ENCODE data around the gene TMEM178A.

The TMEM178A gene

DNA sequence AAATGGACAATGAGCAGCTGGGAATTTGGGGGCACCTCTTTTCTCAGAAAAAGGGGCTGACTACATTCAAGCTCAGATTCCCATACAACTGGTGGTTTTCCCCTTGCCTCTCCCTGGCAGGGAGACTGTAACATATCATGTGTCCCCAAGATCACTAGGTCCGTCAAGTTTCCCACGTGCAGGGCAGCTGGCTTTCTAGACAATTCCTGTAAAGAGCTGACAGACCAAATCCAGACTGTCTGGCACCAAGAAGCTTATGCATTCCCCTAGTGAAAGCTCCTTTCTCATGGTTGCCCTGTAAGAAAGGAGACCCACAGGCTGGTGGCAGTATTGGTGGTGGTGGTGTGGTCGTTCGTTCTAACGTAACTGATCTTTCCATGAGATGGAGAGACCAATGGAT is 64.6 kb downstream of the TMEM178A start:
- ATAC-seq (no peak), DNase-seq (ENCODE audit: low spot score in 2 of 2) (no peak)
- H3K4me3 Mint-ChIP-seq = no peak overlapping the region
- peaks cover 23% of the 10 kb centered on the region for H3K36me3 Mint-ChIP-seq
- no peak overlapping the region for H3K27ac Mint-ChIP-seq
- peaks cover 8% of the 10 kb centered on the region for H3K4me1 Mint-ChIP-seq
- H3K9me3 Mint-ChIP-seq = peaks cover 2% of the 10 kb centered on the region

DNA sequence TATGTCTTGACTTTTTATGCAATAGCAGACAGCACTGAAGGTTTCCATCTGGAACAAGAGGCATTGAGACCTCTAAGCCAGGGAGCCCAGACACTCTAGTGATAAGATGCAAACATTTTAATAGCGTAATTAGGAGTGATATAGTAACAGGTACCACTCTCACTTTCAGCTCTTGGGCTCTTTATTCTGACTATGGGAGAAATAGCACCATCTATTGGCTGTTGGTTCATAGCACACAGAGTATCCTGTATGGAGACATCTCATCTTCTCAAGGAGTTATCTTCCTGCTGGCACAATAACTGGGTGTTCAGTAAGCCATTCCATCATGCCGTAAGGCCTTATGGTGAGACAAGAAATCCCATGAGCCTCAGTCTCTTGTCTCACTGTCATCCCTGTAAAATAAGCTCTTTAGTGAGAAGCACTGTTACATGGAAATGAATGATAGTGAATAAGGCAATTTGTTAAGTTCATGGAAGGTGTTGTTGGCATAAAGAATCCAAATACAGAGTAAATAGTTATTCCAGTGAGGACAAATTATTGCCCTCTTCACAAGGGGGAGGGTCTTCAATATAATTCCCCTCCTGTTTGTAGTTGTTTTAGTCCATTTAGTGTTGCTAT is 65.1 kb downstream of the TMEM178A start:
- no peak for DNase-seq (ENCODE audit: low spot score in 2 of 2)
- no peak for ATAC-seq
- H3K36me3 Mint-ChIP-seq = peaks cover 28% of the 10 kb centered on the region
- no peak overlapping the region for H3K4me3 Mint-ChIP-seq
- H3K4me1 Mint-ChIP-seq = peaks cover 8% of the 10 kb centered on the region
- H3K27ac Mint-ChIP-seq = no peak overlapping the region
- peaks cover 2% of the 10 kb centered on the region for H3K9me3 Mint-ChIP-seq

DNA sequence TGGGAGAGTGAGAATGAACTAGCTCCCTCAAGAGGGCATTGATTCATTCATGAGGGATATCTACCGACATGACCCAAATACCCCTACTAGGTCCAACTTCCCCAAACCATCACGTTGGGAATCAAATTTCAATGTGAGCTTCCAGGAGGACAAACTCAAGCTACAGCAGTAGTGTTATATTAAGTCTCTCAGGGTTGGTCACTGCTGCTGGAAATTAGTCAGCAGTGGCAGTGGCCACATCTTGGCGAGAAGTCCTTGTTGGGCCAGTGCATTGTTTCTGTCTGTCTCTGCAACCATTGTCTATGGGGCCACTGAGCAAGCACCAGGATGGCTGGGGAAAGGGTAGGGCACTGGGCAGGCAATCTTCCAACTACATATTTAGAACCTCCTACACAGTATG is 65.8 kb downstream of the TMEM178A start:
- ATAC-seq = no peak
- no peak for DNase-seq (ENCODE audit: low spot score in 2 of 2)
- H3K4me3 Mint-ChIP-seq = no peak overlapping the region
- H3K36me3 Mint-ChIP-seq = peaks cover 35% of the 10 kb centered on the region
- peaks cover 2% of the 10 kb centered on the region for H3K9me3 Mint-ChIP-seq
- H3K27ac Mint-ChIP-seq = no peak overlapping the region
- H3K4me1 Mint-ChIP-seq = peaks cover 8% of the 10 kb centered on the region

DNA sequence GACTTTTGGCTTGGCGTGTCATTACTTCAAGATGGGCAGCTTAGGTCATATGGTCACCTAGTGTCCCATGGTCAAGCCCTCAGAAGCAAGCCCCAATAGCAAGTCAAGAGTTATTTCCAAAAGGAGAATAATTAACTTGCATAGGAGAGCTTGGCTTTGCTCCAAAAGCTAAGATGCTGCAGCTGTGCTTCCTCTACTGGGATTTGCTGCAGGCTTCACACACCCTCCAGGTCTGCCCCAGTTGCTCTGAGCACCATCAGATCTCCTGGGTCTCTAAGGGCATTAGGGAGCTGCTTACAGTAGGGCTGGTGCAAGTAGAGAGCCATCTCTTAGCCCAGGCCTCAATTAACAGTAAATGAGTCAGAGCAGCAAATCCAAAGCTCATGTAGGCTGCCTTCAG is 66.8 kb downstream of the TMEM178A start:
- H3K4me1 Mint-ChIP-seq = peaks cover 12% of the 10 kb centered on the region
- peaks cover 44% of the 10 kb centered on the region for H3K36me3 Mint-ChIP-seq
- no peak for ATAC-seq
- DNase-seq (ENCODE audit: low spot score in 2 of 2) = no peak
- H3K9me3 Mint-ChIP-seq = peaks cover 2% of the 10 kb centered on the region
- H3K4me3 Mint-ChIP-seq = no peak overlapping the region
- H3K27ac Mint-ChIP-seq = no peak overlapping the region

DNA sequence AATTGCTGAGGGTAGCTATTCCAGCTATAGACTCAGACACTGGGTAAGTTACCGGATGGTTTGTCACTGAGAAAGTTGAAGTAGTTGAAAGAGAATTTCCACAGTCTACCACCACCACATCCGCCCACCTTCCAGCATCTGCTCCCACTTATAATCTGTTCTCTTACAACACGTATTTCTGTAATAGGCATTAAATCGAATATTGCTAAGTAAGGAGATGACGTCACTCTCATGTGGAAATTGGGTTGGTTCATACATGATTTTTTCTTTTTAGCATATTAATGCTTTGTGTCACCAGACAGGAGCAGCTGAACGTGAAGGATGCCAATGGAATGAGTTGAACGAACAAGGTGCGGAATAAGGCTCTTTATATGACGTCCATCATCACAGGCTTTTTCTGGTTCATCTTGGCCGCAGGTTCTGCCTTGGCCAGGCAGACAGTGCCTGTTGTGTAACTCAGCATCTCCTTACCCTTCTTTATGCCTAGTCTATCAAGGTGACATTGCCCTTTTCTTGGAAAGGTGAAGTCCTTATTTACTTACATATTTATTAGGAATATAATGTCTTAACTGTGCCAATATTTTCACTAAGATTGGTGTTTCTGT is 67.5 kb downstream of the TMEM178A start:
- H3K36me3 Mint-ChIP-seq = peaks cover 51% of the 10 kb centered on the region
- no peak overlapping the region for H3K4me3 Mint-ChIP-seq
- H3K27ac Mint-ChIP-seq = no peak overlapping the region
- no peak for ATAC-seq
- H3K4me1 Mint-ChIP-seq = peaks cover 18% of the 10 kb centered on the region
- DNase-seq (ENCODE audit: low spot score in 2 of 2) = no peak
- peaks cover under 1% of the 10 kb centered on the region for H3K9me3 Mint-ChIP-seq

DNA sequence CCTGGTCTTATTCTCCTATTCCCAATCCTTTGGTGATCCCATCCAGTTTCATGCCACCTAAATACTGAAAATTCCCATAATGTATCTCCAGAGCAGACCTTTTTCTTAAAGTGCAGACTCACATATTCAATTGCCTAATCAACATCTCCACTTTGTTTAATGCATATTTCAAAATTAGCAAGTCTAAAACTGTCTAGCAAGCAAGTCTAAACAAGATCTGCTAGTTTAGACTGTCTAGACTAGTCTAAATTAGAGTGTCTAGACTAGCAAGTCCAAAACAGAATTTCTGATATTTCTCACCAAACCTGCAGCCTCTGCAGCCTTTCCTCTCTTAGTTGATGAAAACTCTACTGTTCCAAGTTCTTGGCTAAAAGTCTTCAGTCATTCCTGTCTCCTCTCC is 68.7 kb downstream of the TMEM178A start:
- Mint-ChIP-seq H3K36me3 (peaks cover 57% of the 10 kb centered on the region), H3K4me1 (peaks cover 18% of the 10 kb centered on the region), H3K4me3 (no peak overlapping the region), H3K27ac (no peak overlapping the region), H3K9me3 (no peaks in the 10 kb centered on the region)
- no peak for DNase-seq (ENCODE audit: low spot score in 2 of 2)
- no peak for ATAC-seq

DNA sequence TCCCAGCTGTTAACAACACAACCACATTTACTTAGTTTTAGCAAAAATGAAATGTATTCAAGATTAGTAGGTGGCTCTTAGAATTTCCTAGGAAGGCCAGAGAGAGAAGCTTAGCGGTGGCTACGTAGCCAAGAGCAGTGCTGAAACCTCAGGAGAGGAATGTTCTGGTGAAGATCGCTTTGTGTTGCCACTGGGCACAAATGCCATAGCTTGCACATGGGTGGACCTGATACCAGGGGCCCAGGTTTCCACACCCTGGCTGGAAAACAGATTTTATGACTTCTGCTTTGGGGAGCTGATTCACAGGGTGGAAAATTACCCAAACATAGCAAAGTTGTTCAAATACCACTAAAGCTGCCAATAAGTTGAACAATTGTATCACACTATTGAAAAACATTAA is 69.9 kb downstream of the TMEM178A start:
- peaks cover 65% of the 10 kb centered on the region for H3K36me3 Mint-ChIP-seq
- no peak for ATAC-seq
- peaks cover 18% of the 10 kb centered on the region for H3K4me1 Mint-ChIP-seq
- H3K9me3 Mint-ChIP-seq = no peaks in the 10 kb centered on the region
- no peak for DNase-seq (ENCODE audit: low spot score in 2 of 2)
- no peak overlapping the region for H3K27ac Mint-ChIP-seq
- no peak overlapping the region for H3K4me3 Mint-ChIP-seq

DNA sequence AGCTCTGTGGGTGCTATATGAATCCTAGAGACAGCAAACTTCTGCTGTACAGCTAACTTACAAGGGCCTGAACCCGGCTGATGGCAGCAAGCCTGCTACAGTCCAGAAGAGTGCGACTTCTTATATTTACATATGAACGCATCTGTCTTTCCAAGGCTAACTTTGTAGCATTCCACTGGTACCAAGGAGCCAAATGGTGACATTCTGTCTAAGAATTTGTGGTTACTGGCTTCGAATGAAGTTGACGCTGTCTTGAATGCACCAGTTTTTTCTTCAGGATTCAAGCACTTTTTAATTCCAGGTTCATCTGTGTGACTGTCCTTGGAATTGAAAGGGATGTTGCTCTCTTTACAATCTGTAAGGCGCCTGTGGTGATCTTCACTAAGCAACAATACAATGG is 70.9 kb downstream of the TMEM178A start:
- Mint-ChIP-seq H3K9me3 (no peaks in the 10 kb centered on the region), H3K4me3 (no peak overlapping the region), H3K27ac (no peak overlapping the region), H3K36me3 (peaks cover 75% of the 10 kb centered on the region), H3K4me1 (peaks cover 18% of the 10 kb centered on the region)
- DNase-seq (ENCODE audit: low spot score in 2 of 2) = no peak
- no peak for ATAC-seq

DNA sequence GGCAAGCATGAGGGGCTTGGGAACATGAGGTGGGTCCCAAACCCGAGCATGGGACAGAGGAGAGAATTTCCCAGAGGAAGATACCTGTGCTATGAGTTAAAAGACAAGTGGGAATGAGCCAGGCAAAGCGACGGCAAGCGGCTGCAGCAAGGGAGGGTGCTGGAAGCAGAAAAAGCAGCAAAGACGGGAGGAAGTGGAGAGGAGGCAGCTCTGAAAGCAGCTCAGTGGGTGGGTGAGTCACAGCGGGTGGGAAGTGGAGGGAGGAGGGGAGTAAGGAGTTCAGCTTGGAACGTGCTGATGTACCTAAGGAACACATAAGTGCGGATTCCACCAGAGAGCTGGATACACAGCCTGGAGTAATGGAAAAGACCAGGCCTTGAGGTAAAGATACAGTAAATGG is 71.9 kb downstream of the TMEM178A start:
- H3K36me3 Mint-ChIP-seq = peaks cover 85% of the 10 kb centered on the region
- H3K4me1 Mint-ChIP-seq = peaks cover 18% of the 10 kb centered on the region
- no peak overlapping the region for H3K4me3 Mint-ChIP-seq
- ATAC-seq (no peak), DNase-seq (ENCODE audit: low spot score in 2 of 2) (no peak)
- no peak overlapping the region for H3K27ac Mint-ChIP-seq
- no peaks in the 10 kb centered on the region for H3K9me3 Mint-ChIP-seq

DNA sequence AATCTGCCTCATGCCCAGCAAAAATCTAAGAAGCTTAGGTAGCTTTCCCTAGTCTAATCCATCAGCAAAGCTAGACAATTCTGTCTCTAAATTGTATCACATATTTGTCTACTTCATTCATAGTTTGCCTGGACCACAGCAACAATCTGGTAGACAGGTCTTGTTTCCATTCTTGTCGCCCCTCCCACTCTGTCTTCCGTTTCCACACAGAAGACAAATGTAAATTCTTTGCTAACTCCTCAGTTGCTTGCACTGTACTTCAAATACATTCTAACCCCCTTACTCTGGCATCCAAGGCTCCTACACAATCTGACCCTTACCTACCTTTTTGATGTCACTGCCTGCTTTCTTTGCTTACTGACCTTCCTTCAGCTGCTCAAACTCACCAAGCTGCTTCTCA is 73.2 kb downstream of the TMEM178A start:
- ATAC-seq = no peak
- Mint-ChIP-seq H3K4me1 (peaks cover 18% of the 10 kb centered on the region), H3K4me3 (no peak overlapping the region), H3K9me3 (no peaks in the 10 kb centered on the region), H3K27ac (peak overlapping the region; percentile 2), H3K36me3 (peaks cover 87% of the 10 kb centered on the region)
- no peak for DNase-seq (ENCODE audit: low spot score in 2 of 2)

DNA sequence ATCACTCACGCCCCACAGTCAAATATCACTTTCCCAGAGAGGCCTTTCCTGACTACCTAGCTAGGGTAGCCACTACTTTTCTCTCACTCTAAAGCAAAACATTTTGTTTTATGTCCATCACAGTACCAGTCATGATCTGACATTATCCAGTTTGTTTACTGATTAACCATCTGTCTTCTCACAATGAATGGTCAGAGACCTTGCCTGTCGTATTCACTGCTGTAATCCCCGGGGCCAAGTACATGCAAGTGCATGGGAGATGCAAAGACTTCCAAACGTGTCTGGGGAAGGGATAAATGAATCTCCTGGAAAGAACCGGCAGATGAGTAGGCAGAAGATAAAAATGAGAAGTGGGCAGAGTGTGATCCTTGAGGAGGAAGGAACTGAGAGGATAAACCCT is 73.7 kb downstream of the TMEM178A start:
- Mint-ChIP-seq H3K27ac (peak overlapping the region; percentile 2), H3K4me1 (peaks cover 18% of the 10 kb centered on the region)
- DNase-seq (ENCODE audit: low spot score in 2 of 2) = no peak

DNA sequence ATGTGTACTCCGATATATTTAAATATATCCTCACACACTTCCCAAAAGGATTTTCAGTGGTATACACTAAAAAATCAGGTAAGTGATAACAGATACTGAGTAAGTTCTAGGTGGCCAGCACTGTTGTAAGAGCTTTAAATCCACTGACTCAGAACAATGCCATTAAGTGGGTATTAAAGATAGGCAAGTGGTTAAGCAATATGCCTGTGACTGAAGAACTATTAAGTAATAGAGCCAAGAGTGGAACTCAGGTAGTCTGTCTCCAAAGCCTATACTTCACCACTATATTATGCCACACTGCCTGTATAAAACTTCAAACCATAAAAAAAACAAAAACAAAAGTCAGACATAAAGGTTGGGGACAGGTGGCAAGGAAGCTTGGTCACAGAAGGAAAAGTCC is 76.2 kb downstream of the TMEM178A start:
- ATAC-seq (no peak), DNase-seq (ENCODE audit: low spot score in 2 of 2) (no peak)
- Mint-ChIP-seq H3K9me3 (no peaks in the 10 kb centered on the region), H3K4me3 (no peak overlapping the region), H3K27ac (no peak overlapping the region), H3K36me3 (peaks cover 88% of the 10 kb centered on the region), H3K4me1 (peaks cover 10% of the 10 kb centered on the region)

More for the DNA sequence above, 73.7 kb downstream of the TMEM178A start:
- no peak for ATAC-seq
- H3K4me3 Mint-ChIP-seq = no peak overlapping the region
- no peaks in the 10 kb centered on the region for H3K9me3 Mint-ChIP-seq
- H3K36me3 Mint-ChIP-seq = peaks cover 87% of the 10 kb centered on the region

DNA sequence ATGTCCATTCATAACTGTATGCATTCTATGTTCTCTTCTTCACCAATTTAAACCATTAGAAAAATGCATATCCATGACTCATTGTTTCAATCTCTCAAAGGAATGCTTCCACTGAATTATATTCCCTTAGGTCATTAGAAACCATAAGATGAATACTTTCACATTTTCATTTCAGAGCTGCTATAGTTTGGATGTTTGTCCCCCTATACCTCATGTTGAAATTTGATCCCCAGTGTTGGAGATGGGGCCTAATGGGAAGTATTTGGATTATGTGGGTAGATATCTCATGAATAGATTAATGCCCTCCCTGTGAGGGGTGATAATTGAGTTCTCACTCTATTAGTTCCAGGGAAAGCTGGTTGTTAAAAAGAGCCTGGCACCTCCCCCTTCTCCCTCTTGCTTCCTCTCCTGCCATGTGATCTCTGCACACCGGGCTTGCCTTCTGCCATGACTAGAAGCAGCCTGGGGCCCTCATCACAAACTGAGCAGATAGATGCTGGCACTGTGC is 77.6 kb downstream of the TMEM178A start:
- H3K27ac Mint-ChIP-seq = peak overlapping the region; percentile 41

DNA sequence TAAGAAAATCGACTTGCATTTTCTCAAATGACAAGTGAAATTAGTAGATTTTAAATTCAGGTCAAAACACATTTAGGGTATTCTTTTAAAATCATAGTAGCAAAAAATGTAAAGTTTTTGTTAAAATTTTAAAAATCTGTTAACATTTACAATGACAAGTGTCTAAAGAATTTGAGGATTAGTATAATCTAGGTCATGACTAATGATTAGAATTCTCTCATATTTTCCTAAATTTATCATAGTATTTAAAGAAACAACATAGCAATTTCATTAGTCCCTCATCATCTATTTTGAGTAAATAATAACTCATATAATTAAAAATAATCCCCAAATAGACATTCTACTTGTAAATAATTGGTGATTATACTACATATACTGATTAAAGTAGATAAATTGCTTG is 89.7 kb downstream of the TMEM178A start:
- H3K36me3 Mint-ChIP-seq = peaks cover 90% of the 10 kb centered on the region
- no peaks in the 10 kb centered on the region for H3K4me1 Mint-ChIP-seq
- DNase-seq (ENCODE audit: low spot score in 2 of 2) (no peak), ATAC-seq (no peak)
- no peaks in the 10 kb centered on the region for H3K9me3 Mint-ChIP-seq
- H3K27ac Mint-ChIP-seq = no peak overlapping the region
- H3K4me3 Mint-ChIP-seq = no peak overlapping the region

More for the DNA sequence above, 77.6 kb downstream of the TMEM178A start:
- Mint-ChIP-seq H3K9me3 (no peaks in the 10 kb centered on the region), H3K4me3 (no peak overlapping the region), H3K4me1 (no peaks in the 10 kb centered on the region), H3K36me3 (peaks cover 90% of the 10 kb centered on the region)
- DNase-seq (ENCODE audit: low spot score in 2 of 2) (no peak), ATAC-seq (no peak)

DNA sequence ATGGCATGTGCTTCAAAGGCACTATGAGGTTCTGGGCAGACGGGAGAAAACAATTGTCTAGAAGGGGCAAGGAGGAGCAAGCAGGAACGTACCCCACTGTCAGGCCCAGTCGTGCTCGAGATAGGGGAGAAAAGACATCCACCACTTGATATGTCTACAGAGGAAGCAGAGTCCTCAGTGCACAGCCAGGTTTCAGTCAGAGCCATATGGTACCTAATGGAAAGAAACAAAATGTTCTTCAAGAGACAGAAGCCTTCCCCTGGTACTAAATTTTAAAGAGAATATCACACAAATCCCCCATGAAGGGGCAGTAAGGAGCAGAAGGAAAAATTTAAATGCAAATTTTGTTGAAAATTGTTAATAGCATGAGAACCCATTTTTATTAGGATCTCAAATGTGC is 91.4 kb downstream of the TMEM178A start:
- Mint-ChIP-seq H3K36me3 (peaks cover 92% of the 10 kb centered on the region), H3K4me3 (no peak overlapping the region), H3K27ac (no peak overlapping the region), H3K9me3 (no peaks in the 10 kb centered on the region), H3K4me1 (no peaks in the 10 kb centered on the region)
- ATAC-seq (no peak), DNase-seq (ENCODE audit: low spot score in 2 of 2) (no peak)

DNA sequence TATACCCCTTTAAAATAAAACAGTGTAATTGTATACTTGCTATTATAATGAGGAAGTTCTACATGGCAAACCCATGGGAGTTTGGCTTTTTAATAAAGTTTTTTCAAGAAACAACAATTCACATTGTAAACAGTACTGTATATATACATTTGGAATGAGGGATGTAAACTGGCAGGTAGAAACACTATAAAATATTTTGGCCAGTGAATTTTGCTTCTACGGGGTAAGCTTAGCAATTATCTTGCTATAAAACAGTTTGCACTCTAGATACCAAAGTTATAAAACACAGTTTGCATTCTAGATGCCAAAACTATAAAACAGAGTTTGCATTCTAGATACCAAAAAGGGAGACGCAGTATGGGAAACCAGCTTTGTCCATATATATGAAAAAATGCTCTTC is 96.7 kb downstream of the TMEM178A start:
- no peaks in the 10 kb centered on the region for H3K4me1 Mint-ChIP-seq
- no peaks in the 10 kb centered on the region for H3K9me3 Mint-ChIP-seq
- DNase-seq (ENCODE audit: low spot score in 2 of 2) = no peak
- ATAC-seq = no peak
- no peak overlapping the region for H3K4me3 Mint-ChIP-seq
- peaks cover 98% of the 10 kb centered on the region for H3K36me3 Mint-ChIP-seq
- H3K27ac Mint-ChIP-seq = no peak overlapping the region

Measured in stimulated activated effector memory CD8-positive, alpha-beta T cell treated with anti-CD3 and anti-CD28 coated beads, Interleukin-12 subunit alpha, Interleukin-12 subunit beta, amount 100 ng/mL, for 72 hours (primary cell).